GM18867 (cell line): ENCODE measurements around the gene DEFB129.
A peak's percentile ranks its signal among the peaks of the same experiment; 100 is the strongest.
"Not testable (repeated sequence)": the region's sequence is repeated elsewhere in the genome, so short reads cannot be mapped to it uniquely, and the experiment has no call there.

Experiments used
- ATAC-seq: cut with Tn5 transposase; IDR thresholded peaks from one replicate; pipeline ENCODE4 v1.9.1; 2021; ENCODE audit warnings: mild to moderate bottlenecking, moderate library complexity; ENCODE audit not compliant: unreplicated experiment

The DEFB129 gene

DNA sequence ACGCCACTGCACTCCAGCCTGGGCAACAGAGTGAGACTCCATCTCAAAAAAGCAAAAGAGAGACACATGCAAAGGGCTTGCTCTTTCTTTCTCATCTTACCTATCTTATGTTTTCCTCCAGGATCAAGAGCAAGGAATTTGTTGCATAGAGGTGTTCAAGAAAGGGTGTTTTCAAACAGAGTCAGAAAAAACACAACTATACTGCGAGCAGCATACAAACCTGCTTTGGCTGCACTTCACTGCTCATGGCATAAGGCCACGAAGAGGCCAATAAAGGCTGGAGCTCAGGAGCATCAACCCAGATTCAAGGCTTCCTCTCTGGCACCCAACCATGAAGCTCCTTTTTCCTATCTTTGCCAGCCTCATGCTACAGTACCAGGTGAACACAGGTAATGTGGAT lies at the start of gene DEFB129:
TSS of gene DEFB129 (plus strand) at position 301 of the 400 bp plus-strand sequence. CDS start at position 332, 31 bp downstream.
- ATAC-seq, result no peak

DNA sequence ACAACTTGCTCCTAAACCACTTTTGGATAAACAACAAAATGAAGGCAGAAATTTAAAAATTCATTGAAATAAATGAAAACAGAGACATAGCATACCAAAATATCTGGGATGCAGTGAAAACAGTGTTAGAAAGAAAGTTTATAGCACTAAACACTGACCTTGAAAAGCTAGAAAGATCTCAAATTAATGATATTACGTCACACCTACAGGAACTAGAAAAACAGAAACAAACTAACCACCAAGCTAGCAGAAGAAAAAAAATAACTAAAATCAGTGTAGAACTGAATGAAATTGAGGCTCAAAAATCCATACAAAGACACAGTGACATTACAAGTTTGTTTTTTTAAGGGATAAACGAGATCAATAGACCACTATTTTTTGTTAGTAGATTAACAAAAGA lies 42.8 kb upstream of the DEFB129 start:
- ATAC-seq, result no peak

- no peak for ATAC-seq
Observed at GRCh38 chr20:187733-188132, 39.3 kb upstream of the DEFB129 start.

DNA sequence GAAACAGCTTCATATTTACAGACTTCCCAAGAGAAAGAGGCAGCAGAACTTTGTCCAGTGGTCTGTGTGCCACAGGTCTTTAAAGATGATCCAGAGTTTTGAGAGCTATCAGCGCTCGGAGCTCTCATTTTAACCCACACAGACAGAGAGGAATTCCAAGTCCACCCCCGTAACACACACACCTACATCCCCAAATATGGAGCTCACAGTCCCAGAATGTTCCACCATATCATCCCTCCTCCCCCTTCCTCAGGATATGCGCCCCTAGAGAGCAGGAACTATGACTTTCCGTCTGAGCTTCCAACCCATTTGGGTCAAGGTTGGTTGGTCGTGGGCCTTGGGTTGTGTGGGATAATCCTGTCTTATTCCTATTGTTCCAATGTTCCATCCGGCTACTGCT lies 37.4 kb upstream of the DEFB129 start, which contains the start of gene DEFB128:
TSS of gene DEFB128 (minus strand) at position 101 of the 400 bp plus-strand sequence. CDS start at position 13, 88 bp downstream.
- no peak for ATAC-seq

DNA sequence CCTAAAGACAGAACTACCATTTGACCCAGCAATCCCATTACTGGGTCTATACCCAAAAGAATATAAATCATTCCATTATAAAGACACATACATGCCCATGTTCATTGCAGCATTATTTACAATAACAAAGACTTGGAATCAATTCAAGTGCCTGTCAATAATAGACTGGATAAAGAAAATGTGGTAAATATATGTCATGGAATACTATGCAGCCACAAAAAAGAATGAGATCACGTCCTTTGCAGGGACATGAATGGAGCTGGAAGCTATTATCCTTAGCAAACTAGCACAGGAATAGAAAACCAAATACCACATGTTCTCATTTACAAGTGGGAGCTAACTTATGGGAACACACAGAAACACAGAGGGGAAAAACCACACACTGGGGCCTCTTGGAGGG lies 28.8 kb upstream of the DEFB129 start:
- ATAC-seq, result no peak

DNA sequence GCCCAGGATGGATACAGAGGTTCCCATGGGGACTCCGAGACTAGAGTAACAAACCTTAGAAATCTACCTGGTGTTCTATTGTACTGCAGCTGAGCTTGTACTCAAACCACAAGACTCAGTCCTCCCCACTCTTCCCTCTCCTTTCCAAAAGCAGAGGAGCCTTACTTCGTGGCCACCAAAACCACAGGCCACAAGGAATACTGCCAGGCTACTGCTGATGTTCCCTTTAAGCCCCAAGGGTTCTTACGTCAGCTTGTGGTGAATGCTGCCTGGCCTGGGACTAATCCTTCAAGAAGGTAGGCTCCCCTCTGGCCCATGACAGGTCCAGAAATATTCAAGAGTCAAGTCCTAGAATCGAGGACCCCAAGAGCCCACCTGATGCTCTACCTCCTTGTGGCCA lies 27.1 kb upstream of the DEFB129 start:
- ATAC-seq, result no peak

DNA sequence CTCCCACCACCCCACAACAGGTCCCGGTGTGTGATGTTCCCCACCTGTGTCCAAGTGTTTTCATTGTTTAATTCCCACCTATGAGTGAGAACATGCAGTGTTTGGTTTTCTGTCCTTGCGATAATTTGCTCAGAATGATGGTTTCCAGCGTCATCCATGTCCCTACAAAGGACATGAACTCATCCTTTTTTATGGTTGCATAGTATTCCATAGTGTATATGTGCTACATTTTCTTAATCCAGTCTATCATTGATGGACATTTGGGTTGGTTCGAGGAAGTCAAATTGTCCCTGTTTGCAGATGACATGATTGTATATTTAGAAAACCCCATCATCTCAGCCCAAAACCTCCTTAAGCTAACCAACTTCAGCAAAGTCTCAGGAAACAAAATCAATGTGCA lies 23.4 kb upstream of the DEFB129 start:
- ATAC-seq, result not testable (repeated sequence)

- ATAC-seq, result peak; percentile 59
Observed at GRCh38 chr20:208942-209566, 18.0 kb upstream of the DEFB129 start.

- no peak for ATAC-seq
Observed at GRCh38 chr20:210809-211502, 16.1 kb upstream of the DEFB129 start.

- ATAC-seq, result no peak
Observed at GRCh38 chr20:214383-214782, 12.7 kb upstream of the DEFB129 start.

DNA sequence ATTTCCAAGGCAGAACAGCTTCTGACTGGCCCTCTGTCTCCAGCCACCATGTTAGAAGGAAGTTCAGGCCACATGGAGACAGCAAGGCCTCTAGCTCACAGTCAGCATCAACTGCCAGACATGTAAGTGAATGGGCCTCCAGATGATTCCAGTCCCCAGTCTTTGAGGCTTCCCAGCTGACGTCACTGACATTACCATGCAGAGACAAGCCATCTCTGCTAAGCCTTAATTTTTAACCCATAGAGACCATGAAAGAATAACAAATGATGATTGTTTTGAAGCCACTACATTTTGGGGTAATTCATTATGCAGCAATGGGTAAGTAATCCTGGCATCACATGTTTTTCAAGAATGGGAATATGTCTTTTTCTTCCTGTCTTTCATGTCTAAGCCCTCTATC lies 11.3 kb upstream of the DEFB129 start:
- ATAC-seq, result no peak

GRCh38 chr20:217266-217665 lies 9.8 kb upstream of the DEFB129 start:
- ATAC-seq, result no peak

GRCh38 chr20:219290-220115 lies 7.6 kb upstream of the DEFB129 start:
- ATAC-seq, result no peak

DNA sequence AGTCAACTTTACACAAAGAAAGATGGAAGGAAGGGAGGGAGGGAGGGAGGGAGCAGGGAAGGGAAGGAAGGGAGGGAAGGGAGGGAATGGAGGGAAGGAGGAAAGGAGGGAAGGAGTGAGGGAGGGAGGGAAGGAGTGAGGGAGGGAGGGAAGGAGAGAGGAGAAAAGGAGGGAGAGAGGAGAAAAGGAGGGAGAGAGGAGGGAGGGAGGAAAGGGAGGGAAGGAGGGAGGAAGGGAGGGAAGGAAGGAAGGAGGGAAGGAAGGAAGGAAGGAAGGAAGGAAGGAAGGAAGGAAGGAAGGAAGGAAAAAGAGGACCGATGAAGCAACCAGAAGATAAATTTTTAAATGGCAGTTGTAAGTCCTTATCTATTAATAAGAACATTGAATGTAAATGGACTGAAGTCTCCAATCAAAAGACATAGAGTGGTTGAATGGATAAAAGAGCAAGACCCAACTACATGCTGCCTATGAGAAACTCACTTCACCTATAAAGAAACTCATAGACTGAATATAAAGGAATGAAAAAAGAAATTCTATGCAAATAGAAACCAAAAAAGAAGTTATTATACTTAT lies 5.7 kb upstream of the DEFB129 start:
- ATAC-seq, result no peak

GRCh38 chr20:225879-226278 lies 1.2 kb upstream of the DEFB129 start:
- not testable (repeated sequence) for ATAC-seq

- ATAC-seq, result no peak
Observed at GRCh38 chr20:227439-228105, 514 bp downstream of the DEFB129 start.

- ATAC-seq, result no peak
Observed at GRCh38 chr20:235891-236290, 8.8 kb downstream of the DEFB129 start.

DNA sequence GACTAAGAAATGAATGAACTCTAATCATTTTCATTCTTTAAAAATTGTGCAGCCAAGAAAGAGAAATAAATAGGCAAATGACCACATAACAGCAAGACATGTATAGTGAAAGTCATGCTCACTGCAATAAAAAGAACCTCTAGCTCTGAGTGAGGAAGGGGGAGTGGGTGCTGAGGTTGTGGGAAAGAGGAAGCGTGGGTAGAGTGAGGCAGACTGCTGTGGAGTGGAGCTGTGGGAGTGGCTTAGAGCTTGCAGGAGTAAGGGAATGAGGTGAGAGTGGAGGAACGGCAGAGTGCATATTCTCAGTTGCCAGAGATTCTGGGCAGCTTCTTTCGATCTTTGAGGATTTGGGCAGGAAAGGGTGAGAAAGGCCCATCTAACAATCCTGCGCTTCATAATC lies 10.4 kb downstream of the DEFB129 start:
- no peak for ATAC-seq

GRCh38 chr20:237929-238328 lies 10.9 kb downstream of the DEFB129 start:
- ATAC-seq, result no peak

GRCh38 chr20:242905-243304 lies 15.8 kb downstream of the DEFB129 start:
- no peak for ATAC-seq

DNA sequence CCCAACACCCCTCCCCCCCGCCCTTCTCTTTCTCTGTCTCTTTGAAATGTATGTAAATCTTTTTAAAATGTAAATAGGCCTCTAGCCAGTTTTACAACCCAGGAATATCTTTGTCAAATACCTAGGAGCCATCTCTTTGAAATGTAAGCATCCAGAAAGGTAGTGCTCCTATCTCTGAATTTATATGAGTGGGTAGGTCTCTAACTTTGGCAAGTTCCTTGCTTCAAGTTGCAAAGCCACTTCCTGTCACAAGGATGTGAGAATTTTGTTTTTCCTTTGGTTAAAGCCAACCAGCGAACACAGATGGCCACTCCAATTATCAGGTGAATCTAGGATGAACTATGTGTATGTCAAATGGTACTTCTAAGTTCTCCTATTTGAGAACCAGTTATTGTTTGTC lies 24.3 kb downstream of the DEFB129 start:
- no peak for ATAC-seq
